ENCODE results near the gene UBE2L5. TPM values are rescaled to one million over a fixed set of nuclear protein-coding genes. Genes with fewer than 3 reads are reported as not detected.

Gene UBE2L5
- total and polyA plus RNA-seq, 2 experiments from 2014 or later, result not detected

DNA sequence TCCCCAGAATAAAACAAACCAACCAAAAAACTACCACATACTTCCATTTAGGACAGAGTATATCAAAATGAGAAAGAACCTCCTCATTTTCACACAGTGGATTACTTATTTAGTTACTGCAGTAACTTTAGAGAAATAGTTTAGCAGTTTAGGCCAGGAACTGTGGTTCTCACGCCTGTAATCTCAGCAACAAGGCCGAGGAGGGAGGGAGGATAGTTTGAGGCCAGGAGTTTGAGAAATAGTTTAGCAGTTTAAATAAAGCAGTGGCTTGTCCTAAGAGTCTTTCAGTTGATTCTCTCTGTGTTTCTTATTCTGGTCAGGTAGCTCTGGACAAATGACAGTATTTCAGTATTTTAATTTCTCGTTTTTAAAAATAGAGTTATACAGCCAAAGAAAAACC lies 34.0 kb downstream of the UBE2L5 start (continued):
- TF ChIP-seq, protein P1, sequence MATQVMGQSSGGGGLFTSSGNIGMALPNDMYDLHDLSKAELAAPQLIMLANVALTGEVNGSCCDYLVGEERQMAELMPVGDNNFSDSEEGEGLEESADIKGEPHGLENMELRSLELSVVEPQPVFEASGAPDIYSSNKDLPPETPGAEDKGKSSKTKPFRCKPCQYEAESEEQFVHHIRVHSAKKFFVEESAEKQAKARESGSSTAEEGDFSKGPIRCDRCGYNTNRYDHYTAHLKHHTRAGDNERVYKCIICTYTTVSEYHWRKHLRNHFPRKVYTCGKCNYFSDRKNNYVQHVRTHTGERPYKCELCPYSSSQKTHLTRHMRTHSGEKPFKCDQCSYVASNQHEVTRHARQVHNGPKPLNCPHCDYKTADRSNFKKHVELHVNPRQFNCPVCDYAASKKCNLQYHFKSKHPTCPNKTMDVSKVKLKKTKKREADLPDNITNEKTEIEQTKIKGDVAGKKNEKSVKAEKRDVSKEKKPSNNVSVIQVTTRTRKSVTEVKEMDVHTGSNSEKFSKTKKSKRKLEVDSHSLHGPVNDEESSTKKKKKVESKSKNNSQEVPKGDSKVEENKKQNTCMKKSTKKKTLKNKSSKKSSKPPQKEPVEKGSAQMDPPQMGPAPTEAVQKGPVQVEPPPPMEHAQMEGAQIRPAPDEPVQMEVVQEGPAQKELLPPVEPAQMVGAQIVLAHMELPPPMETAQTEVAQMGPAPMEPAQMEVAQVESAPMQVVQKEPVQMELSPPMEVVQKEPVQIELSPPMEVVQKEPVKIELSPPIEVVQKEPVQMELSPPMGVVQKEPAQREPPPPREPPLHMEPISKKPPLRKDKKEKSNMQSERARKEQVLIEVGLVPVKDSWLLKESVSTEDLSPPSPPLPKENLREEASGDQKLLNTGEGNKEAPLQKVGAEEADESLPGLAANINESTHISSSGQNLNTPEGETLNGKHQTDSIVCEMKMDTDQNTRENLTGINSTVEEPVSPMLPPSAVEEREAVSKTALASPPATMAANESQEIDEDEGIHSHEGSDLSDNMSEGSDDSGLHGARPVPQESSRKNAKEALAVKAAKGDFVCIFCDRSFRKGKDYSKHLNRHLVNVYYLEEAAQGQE (IDR thresholded peaks at IDR 0.05; ENCODE audit: unreplicated experiment), result no peak
- TF ChIP-seq CREB1 (CRISPR knock-in tag; IDR thresholded peaks at IDR 0.05; ENCODE audit: low read depth) (no peak), EZH2 (IDR thresholded peaks at IDR 0.05; ENCODE audit: low read depth, unreplicated experiment) (no peak), STAT1 (IDR thresholded peaks at IDR 0.05; ENCODE audit: unreplicated experiment) (no peak), EZH2phosphoT487 (IDR thresholded peaks at IDR 0.05; ENCODE audit: unreplicated experiment) (no peak)
- TF ChIP-seq, protein P2, sequence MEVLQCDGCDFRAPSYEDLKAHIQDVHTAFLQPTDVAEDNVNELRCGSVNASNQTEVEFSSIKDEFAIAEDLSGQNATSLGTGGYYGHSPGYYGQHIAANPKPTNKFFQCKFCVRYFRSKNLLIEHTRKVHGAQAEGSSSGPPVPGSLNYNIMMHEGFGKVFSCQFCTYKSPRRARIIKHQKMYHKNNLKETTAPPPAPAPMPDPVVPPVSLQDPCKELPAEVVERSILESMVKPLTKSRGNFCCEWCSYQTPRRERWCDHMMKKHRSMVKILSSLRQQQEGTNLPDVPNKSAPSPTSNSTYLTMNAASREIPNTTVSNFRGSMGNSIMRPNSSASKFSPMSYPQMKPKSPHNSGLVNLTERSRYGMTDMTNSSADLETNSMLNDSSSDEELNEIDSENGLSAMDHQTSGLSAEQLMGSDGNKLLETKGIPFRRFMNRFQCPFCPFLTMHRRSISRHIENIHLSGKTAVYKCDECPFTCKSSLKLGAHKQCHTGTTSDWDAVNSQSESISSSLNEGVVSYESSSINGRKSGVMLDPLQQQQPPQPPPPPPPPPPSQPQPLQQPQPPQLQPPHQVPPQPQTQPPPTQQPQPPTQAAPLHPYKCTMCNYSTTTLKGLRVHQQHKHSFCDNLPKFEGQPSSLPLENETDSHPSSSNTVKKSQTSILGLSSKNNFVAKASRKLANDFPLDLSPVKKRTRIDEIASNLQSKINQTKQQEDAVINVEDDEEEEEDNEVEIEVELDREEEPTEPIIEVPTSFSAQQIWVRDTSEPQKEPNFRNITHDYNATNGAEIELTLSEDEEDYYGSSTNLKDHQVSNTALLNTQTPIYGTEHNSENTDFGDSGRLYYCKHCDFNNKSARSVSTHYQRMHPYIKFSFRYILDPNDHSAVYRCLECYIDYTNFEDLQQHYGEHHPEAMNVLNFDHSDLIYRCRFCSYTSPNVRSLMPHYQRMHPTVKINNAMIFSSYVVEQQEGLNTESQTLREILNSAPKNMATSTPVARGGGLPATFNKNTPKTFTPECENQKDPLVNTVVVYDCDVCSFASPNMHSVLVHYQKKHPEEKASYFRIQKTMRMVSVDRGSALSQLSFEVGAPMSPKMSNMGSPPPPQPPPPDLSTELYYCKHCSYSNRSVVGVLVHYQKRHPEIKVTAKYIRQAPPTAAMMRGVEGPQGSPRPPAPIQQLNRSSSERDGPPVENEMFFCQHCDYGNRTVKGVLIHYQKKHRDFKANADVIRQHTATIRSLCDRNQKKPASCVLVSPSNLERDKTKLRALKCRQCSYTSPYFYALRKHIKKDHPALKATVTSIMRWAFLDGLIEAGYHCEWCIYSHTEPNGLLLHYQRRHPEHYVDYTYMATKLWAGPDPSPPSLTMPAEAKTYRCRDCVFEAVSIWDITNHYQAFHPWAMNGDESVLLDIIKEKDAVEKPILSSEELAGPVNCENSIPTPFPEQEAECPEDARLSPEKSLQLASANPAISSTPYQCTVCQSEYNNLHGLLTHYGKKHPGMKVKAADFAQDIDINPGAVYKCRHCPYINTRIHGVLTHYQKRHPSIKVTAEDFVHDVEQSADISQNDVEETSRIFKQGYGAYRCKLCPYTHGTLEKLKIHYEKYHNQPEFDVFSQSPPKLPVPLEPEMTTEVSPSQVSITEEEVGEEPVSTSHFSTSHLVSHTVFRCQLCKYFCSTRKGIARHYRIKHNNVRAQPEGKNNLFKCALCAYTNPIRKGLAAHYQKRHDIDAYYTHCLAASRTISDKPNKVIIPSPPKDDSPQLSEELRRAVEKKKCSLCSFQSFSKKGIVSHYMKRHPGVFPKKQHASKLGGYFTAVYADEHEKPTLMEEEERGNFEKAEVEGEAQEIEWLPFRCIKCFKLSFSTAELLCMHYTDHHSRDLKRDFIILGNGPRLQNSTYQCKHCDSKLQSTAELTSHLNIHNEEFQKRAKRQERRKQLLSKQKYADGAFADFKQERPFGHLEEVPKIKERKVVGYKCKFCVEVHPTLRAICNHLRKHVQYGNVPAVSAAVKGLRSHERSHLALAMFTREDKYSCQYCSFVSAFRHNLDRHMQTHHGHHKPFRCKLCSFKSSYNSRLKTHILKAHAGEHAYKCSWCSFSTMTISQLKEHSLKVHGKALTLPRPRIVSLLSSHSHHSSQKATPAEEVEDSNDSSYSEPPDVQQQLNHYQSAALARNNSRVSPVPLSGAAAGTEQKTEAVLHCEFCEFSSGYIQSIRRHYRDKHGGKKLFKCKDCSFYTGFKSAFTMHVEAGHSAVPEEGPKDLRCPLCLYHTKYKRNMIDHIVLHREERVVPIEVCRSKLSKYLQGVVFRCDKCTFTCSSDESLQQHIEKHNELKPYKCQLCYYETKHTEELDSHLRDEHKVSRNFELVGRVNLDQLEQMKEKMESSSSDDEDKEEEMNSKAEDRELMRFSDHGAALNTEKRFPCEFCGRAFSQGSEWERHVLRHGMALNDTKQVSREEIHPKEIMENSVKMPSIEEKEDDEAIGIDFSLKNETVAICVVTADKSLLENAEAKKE (CRISPR knock-in tag; IDR thresholded peaks at IDR 0.05), result no peak
